ENCODE data around the gene DIDO1.

- no peak for TF ChIP-seq CTCF (IDR thresholded peaks at IDR 0.05)
- no peak for TF ChIP-seq POLR2A (IDR thresholded peaks at IDR 0.05)
Measured at GRCh38 chr20:62963614-62964397, 37.5 kb upstream of the DIDO1 start.

Measured in vagina (tissue), 2 donors.